NCI-H774 (cell line): ENCODE data around the gene SURF2.

ENCODE experiments used
- DNase-seq: peaks from one replicate; lab custom pipeline; 2025; lab: John Stamatoyannopoulos, UW

The SURF2 gene

DNA sequence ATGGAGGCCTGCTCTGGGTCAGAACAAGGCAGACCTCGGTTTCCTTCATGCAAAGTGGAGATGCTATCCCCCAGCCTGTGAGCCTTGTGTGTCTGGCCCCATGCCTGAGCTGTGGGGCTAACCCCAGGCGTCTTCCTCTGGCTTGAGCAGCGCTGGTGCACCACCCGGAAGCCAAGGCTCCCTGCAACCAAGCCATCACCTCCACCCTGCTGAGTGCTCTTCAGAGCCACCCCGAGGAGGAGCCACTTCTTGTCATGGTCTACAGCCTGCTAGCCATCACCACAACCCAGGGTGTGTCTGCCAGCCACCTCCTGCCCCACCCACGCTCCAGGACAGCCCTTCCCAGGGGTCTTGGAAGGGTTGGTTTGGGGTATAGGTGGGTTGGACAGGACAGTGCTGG lies 45.2 kb downstream of the SURF2 start:
- DNase-seq: no peak

DNA sequence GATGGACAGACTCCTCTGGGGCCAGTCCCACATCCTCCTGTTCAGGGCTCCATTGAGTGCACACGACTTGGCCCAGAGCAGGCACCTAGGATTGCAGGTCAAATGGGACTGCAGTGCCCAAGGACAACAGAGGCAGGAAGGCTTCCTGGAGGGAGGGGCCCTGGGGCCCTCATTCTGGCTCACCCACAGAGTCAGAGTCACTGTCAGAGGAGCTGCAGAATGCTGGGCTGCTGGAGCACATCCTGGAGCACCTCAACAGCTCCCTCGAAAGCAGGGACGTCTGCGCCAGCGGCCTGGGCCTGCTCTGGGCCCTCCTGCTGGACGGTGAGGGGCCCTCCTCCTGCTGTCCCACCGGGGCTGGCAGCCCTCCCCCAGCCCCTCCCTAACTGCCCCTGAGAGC lies 46.3 kb downstream of the SURF2 start:
- DNase-seq: no peak

DNA sequence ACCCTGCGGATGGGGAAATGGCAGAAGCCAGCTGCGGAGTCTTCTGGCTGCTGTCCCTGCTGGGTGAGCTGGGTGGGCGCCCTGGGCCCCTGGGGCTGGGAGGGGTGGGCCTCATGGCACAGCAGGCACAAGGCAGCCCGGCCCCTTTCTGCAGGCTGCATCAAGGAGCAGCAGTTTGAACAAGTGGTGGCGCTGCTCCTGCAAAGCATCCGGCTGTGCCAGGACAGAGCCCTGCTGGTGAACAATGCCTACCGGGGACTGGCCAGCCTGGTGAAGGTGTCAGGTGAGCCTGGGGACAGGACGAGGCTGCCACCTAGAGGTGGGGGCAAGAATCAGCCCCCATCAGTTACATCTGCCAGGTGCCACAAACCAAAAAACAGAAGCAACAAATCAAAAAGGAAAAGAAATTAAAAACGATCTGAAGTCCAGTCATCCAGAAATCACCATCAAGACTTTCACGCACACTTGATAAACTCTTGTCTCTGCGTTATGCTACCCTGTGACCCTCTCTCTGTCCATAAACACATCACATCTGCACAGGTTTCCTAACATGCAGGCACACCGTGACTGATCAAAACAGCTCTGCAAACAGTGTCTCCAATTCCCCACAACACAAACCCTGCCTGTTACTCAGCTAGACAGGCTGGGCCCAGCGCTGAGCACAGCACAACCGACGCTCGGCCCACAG lies 47.6 kb downstream of the SURF2 start:
- DNase-seq: peak; percentile 37

GRCh38 chr9:133404454-133405002 lies 48.2 kb downstream of the SURF2 start:
- no peak for DNase-seq

DNA sequence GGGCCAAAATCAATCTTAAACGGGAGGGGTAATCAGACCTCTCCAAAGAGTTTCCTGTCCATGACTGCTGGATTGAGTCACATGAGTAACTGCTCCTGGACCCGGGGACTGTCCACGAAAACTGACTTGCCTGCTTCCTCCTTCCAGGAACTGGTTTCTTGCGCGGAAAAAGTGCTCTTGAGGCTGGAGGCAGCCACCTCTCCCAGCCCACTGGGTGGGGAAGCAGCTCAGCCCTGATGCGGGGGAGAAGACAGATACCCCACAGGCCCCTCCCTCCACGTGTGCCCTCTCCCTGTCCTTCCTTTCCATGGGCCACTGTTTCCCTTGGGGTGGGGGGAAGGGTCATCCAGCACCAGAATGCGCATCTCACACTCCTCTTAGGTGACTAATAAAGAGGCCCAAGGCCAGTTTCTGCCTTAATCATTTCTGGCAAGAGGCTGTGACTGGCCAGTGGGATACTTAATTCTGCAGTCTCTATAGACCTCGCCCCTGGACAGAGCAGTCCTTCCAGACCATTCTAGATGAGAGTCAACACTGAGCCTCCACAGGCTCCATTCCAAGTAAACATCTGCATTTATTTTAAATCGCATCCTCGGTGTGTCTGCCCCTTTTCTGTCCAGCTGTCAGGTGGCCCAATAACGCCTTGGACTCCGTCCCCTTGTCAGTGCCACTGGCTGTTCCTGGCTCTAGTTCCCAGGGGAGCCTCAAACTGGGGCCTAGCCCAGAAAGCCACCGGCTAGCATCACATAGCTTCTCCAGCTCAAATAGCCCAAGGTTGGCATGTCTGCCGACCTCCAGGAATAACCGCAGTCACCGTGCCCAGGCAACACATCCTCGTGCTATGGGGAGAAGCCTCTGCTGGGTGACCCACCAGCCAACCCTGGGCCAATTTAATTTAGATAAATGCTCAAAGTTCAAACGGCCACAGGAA lies 49.4 kb downstream of the SURF2 start:
- no peak for DNase-seq

DNA sequence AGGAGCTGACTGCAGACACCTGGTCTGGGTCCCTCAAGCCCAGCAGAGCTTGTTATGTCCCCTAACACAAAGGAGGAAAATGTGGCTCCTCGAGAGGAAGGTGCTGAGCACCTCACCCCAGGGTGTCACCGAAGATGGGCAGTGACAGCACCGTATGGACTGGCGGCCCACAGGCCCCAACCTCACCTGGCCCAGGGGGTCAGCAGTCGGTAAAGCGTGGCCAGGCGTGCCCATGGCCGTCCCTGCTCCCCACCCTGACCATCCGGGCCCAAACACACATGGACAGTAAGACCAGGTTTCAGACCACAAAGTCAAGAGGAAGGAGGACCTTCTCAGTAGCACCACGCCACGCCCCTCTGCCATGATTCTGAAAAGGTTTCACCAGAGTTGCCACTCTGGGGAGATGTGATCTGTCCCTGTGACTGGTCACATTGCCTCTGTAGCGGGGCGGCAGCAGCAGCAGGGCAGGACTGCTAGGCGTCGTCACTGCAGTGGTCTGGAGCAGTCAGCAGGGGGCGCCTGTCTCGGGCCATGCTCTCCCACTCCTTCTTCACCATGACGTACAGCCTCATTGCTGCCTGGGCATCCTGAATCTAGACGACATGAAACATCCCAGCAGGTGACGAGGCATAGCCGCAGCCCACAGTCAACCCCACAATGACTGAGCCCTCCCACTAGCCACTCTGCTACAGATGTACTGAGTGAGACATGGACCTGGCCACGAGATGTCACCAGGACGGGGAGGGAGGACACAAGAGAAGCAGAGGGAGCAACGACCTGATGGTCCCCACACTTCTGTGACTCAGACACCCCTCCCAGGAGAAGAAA lies 50.3 kb downstream of the SURF2 start:
- DNase-seq: peak; percentile 56

DNA sequence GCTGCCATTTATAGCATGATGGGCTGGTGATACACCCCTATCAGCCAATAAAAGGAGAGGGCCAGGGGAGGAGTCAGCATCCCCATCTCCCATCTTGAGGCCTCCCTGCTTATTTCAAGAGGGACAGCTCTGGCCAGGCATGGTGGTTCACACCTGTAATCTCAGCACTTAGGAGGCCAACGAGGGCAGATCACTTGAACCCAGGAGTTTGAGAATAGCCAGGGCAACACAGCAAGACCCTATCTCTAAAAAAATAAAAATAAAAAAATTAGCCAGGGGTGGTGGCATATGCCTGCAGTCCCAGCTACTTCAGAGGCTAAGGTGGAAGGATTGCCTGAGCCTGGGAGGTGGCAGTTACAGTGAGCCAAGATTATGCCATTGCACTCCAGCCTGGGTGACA lies 51.7 kb downstream of the SURF2 start:
- DNase-seq: no peak
